SH-SY5Y (cell line): ENCODE measurements around the gene VPS9D1.

Experiments used
- GATA2 ChIP-seq: IDR thresholded peaks from 2 replicates; pipeline ENCODE4 v1.6.1; 2011; ENCODE audit warnings: mild to moderate bottlenecking, low read depth, low read length
- GATA3 ChIP-seq: IDR thresholded peaks from 2 replicates; pipeline ENCODE4 v1.6.1; 2011; ENCODE audit warnings: low read depth, mild to moderate bottlenecking, low read length, moderate library complexity

GRCh38 chr16:89732918-89733242 lies 12.2 kb upstream of the VPS9D1 start:
- TF ChIP-seq GATA2: no peak
- no peak for TF ChIP-seq GATA3
